Vagina (tissue), 2 donors: ENCODE measurements around the gene GNRHR. TPM values are rescaled to one million over a fixed set of nuclear protein-coding genes. Genes with fewer than 3 reads are reported as not detected.

ENCODE experiments used
- DNase-seq, 2 donors: peaks; one replicate each; pipeline ENCODE4 v3.0.0-alpha.2; 2017; ENCODE audit errors: extremely low spot score in 2 of 2
- H3K27ac ChIP-seq: fragments of 200-600 bp; sonication (generic); one replicate; pipeline ENCODE4 v1.5.1; 2019
- H3K27me3 ChIP-seq: fragments of 200-600 bp; sonication (generic); one replicate; pipeline ENCODE4 v1.5.1; 2019
- H3K36me3 ChIP-seq, 2 donors: fragments of 200-600 bp; sonication (generic); one replicate each; pipeline ENCODE4 v1.5.1; 2017 to 2019
- H3K4me1 ChIP-seq: fragments of 200-600 bp; sonication (generic); one replicate; pipeline ENCODE4 v1.5.1; 2019
- H3K4me3 ChIP-seq, 2 donors: fragments of 200-600 bp; sonication (generic); 1 replicate in 1 of 2; 2 replicates in 1 of 2; pipeline ENCODE4 v1.5.1; 2016 to 2019
- H3K9me3 ChIP-seq: fragments of 200-600 bp; sonication (generic); one replicate; pipeline ENCODE4 v1.5.1; 2019
- CTCF ChIP-seq, 3 experiments: fragments of 450-650 bp in 2 of 3; fragments of 200-600 bp in 1 of 3; sonication (generic) in 1 of 3; IDR thresholded peaks; one replicate each; pipeline ENCODE4 v1.5.1; 2017 to 2019; ENCODE audit warnings: antibody characterized with exemption in 3 of 3, mild to moderate bottlenecking in 2 of 3, moderate library complexity in 2 of 3
- POLR2A ChIP-seq, 2 donors: fragments of 450-650 bp; IDR thresholded peaks; one replicate each; pipeline ENCODE4 v1.6.1; 2017; ENCODE audit warnings: antibody characterized with exemption in 2 of 2, mild to moderate bottlenecking in 2 of 2, moderate library complexity in 2 of 2
- POLR2AphosphoS5 ChIP-seq, 2 donors: sonication (generic); formaldehyde crosslinking; IDR thresholded peaks; one replicate each; pipeline ENCODE4 v1.9.0; 2017; ENCODE audit warnings: antibody characterized with exemption in 2 of 2, mild to moderate bottlenecking in 2 of 2, low read depth in 1 of 2; ENCODE audit not compliant: insufficient read depth in 1 of 2
- intact Hi-C: fragments of 100-400 bp; cut with DNase I; formaldehyde crosslinking; loops from one replicate; pipeline ENCODE4 v1.15.1; 2023
- total RNA-seq: library from RNA; depleted of rRNA; stranded (reverse); fragments of >200 nt; gene quantifications from one replicate; pipeline ENCODE4 v1.2.3, GENCODE V29; 2016

The GNRHR gene
- total RNA-seq, result not detected

GRCh38 chr4:67754288-67754687, at the start of gene GNRHR:
Gene GNRHR (minus strand): TSS chr4:67754388. CDS start chr4:67754335, 53 bp downstream.
- H3K27me3 ChIP-seq, result no peaks in the 10 kb centered on the region
- no peak for TF ChIP-seq POLR2AphosphoS5 (IDR thresholded peaks at IDR 0.05; ENCODE audit: insufficient read depth in 1 of 2, low read depth in 1 of 2)
- no peak for TF ChIP-seq CTCF (IDR thresholded peaks at IDR 0.05)
- no peak for TF ChIP-seq POLR2A (IDR thresholded peaks at IDR 0.05)
- intact Hi-C loops, result no loop called here
- DNase-seq, result no peak
- H3K9me3 ChIP-seq, result no peaks in the 10 kb centered on the region
- H3K36me3 ChIP-seq, result no peaks in the 10 kb centered on the region
- H3K4me1 ChIP-seq, result no peaks in the 10 kb centered on the region
- no peak within 1 kb of the TSS for H3K27ac ChIP-seq
- no peak within 1 kb of the TSS for H3K4me3 ChIP-seq

- DNase-seq, result no peak
- TF ChIP-seq CTCF (IDR thresholded peaks at IDR 0.05) (no peak), POLR2A (IDR thresholded peaks at IDR 0.05) (no peak), POLR2AphosphoS5 (IDR thresholded peaks at IDR 0.05; ENCODE audit: insufficient read depth in 1 of 2, low read depth in 1 of 2) (no peak)
- Histone ChIP-seq H3K36me3 (no peaks in the 10 kb centered on the region), H3K9me3 (no peaks in the 10 kb centered on the region), H3K27ac (no peak overlapping the region), H3K27me3 (no peaks in the 10 kb centered on the region), H3K4me1 (no peaks in the 10 kb centered on the region), H3K4me3 (no peak overlapping the region)
- intact Hi-C loops, result no loop called here
Observed at GRCh38 chr4:67796810-67797209, 42.6 kb upstream of the GNRHR start.

- Histone ChIP-seq H3K27me3 (no peaks in the 10 kb centered on the region), H3K4me3 (no peak overlapping the region), H3K36me3 (no peaks in the 10 kb centered on the region), H3K27ac (no peak overlapping the region), H3K9me3 (no peaks in the 10 kb centered on the region), H3K4me1 (no peaks in the 10 kb centered on the region)
- intact Hi-C loops, result no loop called here
- TF ChIP-seq POLR2AphosphoS5 (IDR thresholded peaks at IDR 0.05; ENCODE audit: insufficient read depth in 1 of 2, low read depth in 1 of 2) (no peak), POLR2A (IDR thresholded peaks at IDR 0.05) (no peak), CTCF (IDR thresholded peaks at IDR 0.05) (no peak)
- DNase-seq, result no peak
Observed at GRCh38 chr4:67790721-67791120, 36.5 kb upstream of the GNRHR start.

GRCh38 chr4:67787311-67787710, 33.1 kb upstream of the GNRHR start:
- DNase-seq, result no peak
- no peaks in the 10 kb centered on the region for H3K4me1 ChIP-seq
- intact Hi-C loops, result no loop called here
- H3K9me3 ChIP-seq, result no peaks in the 10 kb centered on the region
- no peaks in the 10 kb centered on the region for H3K36me3 ChIP-seq
- H3K27me3 ChIP-seq, result no peaks in the 10 kb centered on the region
- TF ChIP-seq POLR2A (IDR thresholded peaks at IDR 0.05) (no peak), CTCF (IDR thresholded peaks at IDR 0.05) (no peak), POLR2AphosphoS5 (IDR thresholded peaks at IDR 0.05; ENCODE audit: insufficient read depth in 1 of 2, low read depth in 1 of 2) (no peak)
- no peak overlapping the region for H3K27ac ChIP-seq
- H3K4me3 ChIP-seq, result no peak overlapping the region

- TF ChIP-seq POLR2A (IDR thresholded peaks at IDR 0.05) (no peak), CTCF (IDR thresholded peaks at IDR 0.05) (no peak), POLR2AphosphoS5 (IDR thresholded peaks at IDR 0.05; ENCODE audit: insufficient read depth in 1 of 2, low read depth in 1 of 2) (no peak)
- intact Hi-C loops, result no loop called here
- no peak overlapping the region for H3K4me3 ChIP-seq
- H3K27ac ChIP-seq, result no peak overlapping the region
- H3K4me1 ChIP-seq, result no peaks in the 10 kb centered on the region
- no peak for DNase-seq
- no peaks in the 10 kb centered on the region for H3K9me3 ChIP-seq
- no peaks in the 10 kb centered on the region for H3K36me3 ChIP-seq
- H3K27me3 ChIP-seq, result no peaks in the 10 kb centered on the region
Observed at GRCh38 chr4:67785528-67785927, 31.3 kb upstream of the GNRHR start.
